Breast epithelium (tissue), 3 donors: Measurements from ENCODE around the gene OR2A12.

ENCODE experiments used
- CTCF ChIP-seq, 3 donors: fragments of 450-650 bp; IDR thresholded peaks; one replicate each; pipeline ENCODE4 v1.5.1; 2016 to 2017; ENCODE audit warnings: antibody characterized with exemption in 3 of 3, mild to moderate bottlenecking in 3 of 3, moderate library complexity in 3 of 3
- POLR2A ChIP-seq: fragments of 450-650 bp; IDR thresholded peaks from one replicate; pipeline ENCODE4 v1.6.1; 2016; ENCODE audit warnings: antibody characterized with exemption, mild to moderate bottlenecking, moderate library complexity

- TF ChIP-seq CTCF (IDR thresholded peaks at IDR 0.05) (no peak), POLR2A (no peak)
Observed at GRCh38 chr7:144100607-144101006, 14.5 kb downstream of the OR2A12 start.
